Panc1 (cell line): Measurements from ENCODE around the gene RARB. TPM values are rescaled to one million over a fixed set of nuclear protein-coding genes. Genes with fewer than 3 reads are reported as not detected.

Experiments used
- ATAC-seq: fragments of 200-7000 bp; cut with Tn5 transposase; 2 replicates; pipeline ENCODE4 v1.9.1; 2020; ENCODE audit warnings: mild to moderate bottlenecking, moderate library complexity
- BruUV-seq: library from RNA; stranded (reverse); fragments of 400-500 nt; replicated peaks from 2 replicates; lab custom pipeline; 2021; lab: Mats Ljungman, UMichigan
- CTCF ChIA-PET: fragments of 300-600 bp; sonication (Branson Sonifier 250); formaldehyde crosslinking; loops from one replicate; lab custom pipeline; 2022; ENCODE audit warnings: antibody characterized with exemption; lab: Charles Lee
- POLR2A ChIA-PET: fragments of 300-600 bp; sonication (Branson Sonifier 250); formaldehyde crosslinking; loops from one replicate; lab custom pipeline; 2022; ENCODE audit warnings: antibody characterized with exemption; lab: Charles Lee
- DNase-seq: peaks from one replicate; pipeline ENCODE4 v3.0.0-alpha.2; 2010; ENCODE audit warnings: low read depth, low spot score
- H3K27ac ChIP-seq: 2 replicates; pipeline ENCODE4 v1.5.1; 2011; ENCODE audit warnings: mild to moderate bottlenecking, low read length, inconsistent platforms
- H3K27me3 ChIP-seq: fragments of 200-500 bp; sonication (Bioruptor generic); 2 replicates; pipeline ENCODE4 v1.6.0; 2014; ENCODE audit warnings: low read length, inconsistent platforms; ENCODE audit not compliant: control insufficient read depth, insufficient read depth
- H3K36me3 ChIP-seq: fragments of 200-500 bp; sonication (Bioruptor generic); 2 replicates; pipeline ENCODE4 v1.5.1; 2014; ENCODE audit warnings: inconsistent platforms, mild to moderate bottlenecking, low read length, moderate library complexity; ENCODE audit not compliant: control insufficient read depth, insufficient read depth
- H3K4me1 ChIP-seq: 2 replicates; pipeline ENCODE4 v1.5.1; 2011; ENCODE audit warnings: inconsistent platforms, mild to moderate bottlenecking, low read length, moderate library complexity; ENCODE audit not compliant: control insufficient read depth, insufficient read depth
- H3K4me3 ChIP-seq, 2 experiments: 2 replicates each; pipeline ENCODE4 v1.5.1; 2011 to 2012; ENCODE audit warnings: low read depth in 2 of 2, low read length in 2 of 2, mild to moderate bottlenecking in 2 of 2, inconsistent platforms in 1 of 2, moderate library complexity in 1 of 2
- H3K9me3 ChIP-seq: fragments of 200-500 bp; sonication (Bioruptor generic); 2 replicates; pipeline ENCODE4 v1.5.1; 2014; ENCODE audit warnings: low read depth, mild to moderate bottlenecking, inconsistent platforms, low read length, moderate library complexity; ENCODE audit not compliant: control insufficient read depth, insufficient read depth
- CTCF ChIP-seq: fragments of 450-650 bp; IDR thresholded peaks from 2 replicates; pipeline ENCODE4 v1.5.1; 2017; ENCODE audit warnings: mild to moderate bottlenecking
- POLR2AphosphoS5 ChIP-seq: IDR thresholded peaks from 2 replicates; pipeline ENCODE4 v1.6.1; 2012; ENCODE audit warnings: mild to moderate bottlenecking, low read depth, low read length, moderate library complexity
- REST ChIP-seq, 2 experiments: IDR thresholded peaks; 2 replicates each; pipeline ENCODE4 v1.6.1; 2011 to 2012; ENCODE audit warnings: low read depth in 2 of 2, control low read depth in 1 of 2, low read length in 1 of 2, mild to moderate bottlenecking in 1 of 2, moderate library complexity in 1 of 2; ENCODE audit not compliant: insufficient read depth in 1 of 2
- SIN3A ChIP-seq: IDR thresholded peaks from 2 replicates; pipeline ENCODE4 v1.6.1; 2012; ENCODE audit warnings: low read depth, mild to moderate bottlenecking, low read length, moderate library complexity, borderline replicate concordance; ENCODE audit not compliant: insufficient read depth
- TCF7L2 ChIP-seq: IDR thresholded peaks from 2 replicates; pipeline ENCODE4 v1.6.1; 2011; ENCODE audit warnings: mild to moderate bottlenecking, low read depth, low read length, inconsistent platforms
- in situ Hi-C: cut with HindIII; loops from 2 replicates; pipeline ENCODE4 v1.10.0; 2016; ENCODE audit warnings: low sequenced_read_pairs, low pct_unique_long_range_greater_than_20kb
- intact Hi-C: fragments of 100-400 bp; cut with micrococcal nuclease; formaldehyde crosslinking; loops from one replicate; pipeline ENCODE4 v1.10.0; 2022; ENCODE audit not compliant: unreplicated experiment
- total RNA-seq: library from RNA; stranded (reverse); gene quantifications from one replicate; pipeline ENCODE4 v1.2.1, GENCODE V29; 2021; ENCODE audit not compliant: unreplicated experiment

Gene RARB
- total RNA-seq, 1 experiment from 2014 or later, result not detected

GRCh38 chr3:25581823-25582222 is 153.8 kb downstream of the RARB start:
- intact Hi-C loops, result no loop called here
- CTCF ChIA-PET, result no interaction called here
- in situ Hi-C loops, result no loop called here

GRCh38 chr3:25582242-25582641 is 154.2 kb downstream of the RARB start:
- H3K36me3 ChIP-seq, result no peaks in the 10 kb centered on the region
- TF ChIP-seq TCF7L2 (no peak), CTCF (no peak), SIN3A (no peak), POLR2AphosphoS5 (no peak), REST (IDR thresholded peaks at IDR 0.05; ENCODE audit: insufficient read depth in 1 of 2, low read depth in 2 of 2, low read length in 1 of 2) (no peak)
- 0 out of 2 replicates have a peak, but pooled peaks have one; percentile 66 for ATAC-seq
- no peak for DNase-seq
- no peaks in the 10 kb centered on the region for H3K27me3 ChIP-seq
- no TSS peak for BruUV-seq
- intact Hi-C loops, result no loop called here
- H3K27ac ChIP-seq, result no peak overlapping the region
- POLR2A ChIA-PET, result no interaction called here
- in situ Hi-C loops, result no loop called here
- no peaks in the 10 kb centered on the region for H3K9me3 ChIP-seq
- H3K4me3 ChIP-seq, result no peak overlapping the region
- CTCF ChIA-PET, result no interaction called here
- no peaks in the 10 kb centered on the region for H3K4me1 ChIP-seq

More at GRCh38 chr3:25581823-25582222, 153.8 kb downstream of the RARB start:
- no peaks in the 10 kb centered on the region for H3K9me3 ChIP-seq
- POLR2A ChIA-PET, result no interaction called here
- H3K27ac ChIP-seq, result no peak overlapping the region
- no TSS peak for BruUV-seq
- TF ChIP-seq POLR2AphosphoS5 (no peak), TCF7L2 (no peak), SIN3A (no peak), REST (IDR thresholded peaks at IDR 0.05; ENCODE audit: insufficient read depth in 1 of 2, low read depth in 2 of 2, low read length in 1 of 2) (no peak), CTCF (no peak)
- no peaks in the 10 kb centered on the region for H3K36me3 ChIP-seq
- no peaks in the 10 kb centered on the region for H3K27me3 ChIP-seq
- H3K4me1 ChIP-seq, result no peaks in the 10 kb centered on the region
- no peak for DNase-seq
- no peak overlapping the region for H3K4me3 ChIP-seq
- ATAC-seq, result no peak
